GM12878 (cell line): ENCODE results near the gene IFITM2. TPM values are rescaled to one million over a fixed set of nuclear protein-coding genes. Genes with fewer than 3 reads are reported as not detected.
A peak's percentile ranks its signal among the peaks of the same experiment; 100 is the strongest.

Experiments used
- CEBPB ChIP-seq, 2 experiments: fragments of 150-350 bp in 1 of 2; IDR thresholded peaks; 2 replicates each; pipeline ENCODE4 v1.6.1; 2012 to 2014; ENCODE audit warnings: low read depth in 2 of 2, low read length in 2 of 2, borderline replicate concordance in 1 of 2, inconsistent platforms in 1 of 2
- E2F4 ChIP-seq: IDR thresholded peaks from 2 replicates; pipeline ENCODE4 v1.6.1; 2012; ENCODE audit warnings: low read depth, low read length, improper control_type of control experiment
- ESRRA ChIP-seq: IDR thresholded peaks from 2 replicates; pipeline ENCODE4 v1.6.1; 2012; ENCODE audit warnings: mild to moderate bottlenecking, low read length, improper control_type of control experiment
- HSF1 ChIP-seq: fragments of 150-350 bp; IDR thresholded peaks from 2 replicates; pipeline ENCODE4 v1.6.1; 2014; ENCODE audit warnings: mild to moderate bottlenecking, low read depth, low read length
- KDM1A ChIP-seq: fragments of 200-600 bp; sonication (generic); IDR thresholded peaks from 2 replicates; pipeline ENCODE4 v1.6.1; 2016; ENCODE audit warnings: borderline replicate concordance
- KLF5 ChIP-seq: fragments of 450-650 bp; IDR thresholded peaks from 2 replicates; pipeline ENCODE4 v1.6.1; 2014; ENCODE audit warnings: mild to moderate bottlenecking; ENCODE audit not compliant: partially characterized antibody
- MEF2A ChIP-seq: IDR thresholded peaks from 2 replicates; pipeline ENCODE4 v1.6.1; 2011; ENCODE audit warnings: low read depth, mild to moderate bottlenecking, low read length, moderate library complexity; ENCODE audit not compliant: insufficient read depth
- MTA3 ChIP-seq: IDR thresholded peaks from 2 replicates; pipeline ENCODE4 v1.6.1; 2012; ENCODE audit warnings: low read length, inconsistent platforms, borderline replicate concordance
- NFXL1 ChIP-seq: fragments of 450-650 bp; IDR thresholded peaks from 2 replicates; pipeline ENCODE4 v1.6.1; 2017; ENCODE audit warnings: antibody characterized with exemption, mild to moderate bottlenecking, borderline replicate concordance
- SIN3A ChIP-seq: IDR thresholded peaks from 2 replicates; pipeline ENCODE4 v1.6.1; 2012; ENCODE audit warnings: low read depth, low read length, improper control_type of control experiment
- SMARCA5 ChIP-seq: fragments of 450-650 bp; IDR thresholded peaks from 2 replicates; pipeline ENCODE4 v1.6.1; 2017; ENCODE audit warnings: mild to moderate bottlenecking
- STAT3 ChIP-seq: IDR thresholded peaks from 2 replicates; pipeline ENCODE4 v1.6.1; 2011; ENCODE audit warnings: low read depth, low read length, improper control_type of control experiment
- TAF1 ChIP-seq: IDR thresholded peaks from 2 replicates; pipeline ENCODE4 v1.6.1; 2011; ENCODE audit warnings: mild to moderate bottlenecking, low read depth, low read length, borderline replicate concordance
- ZBED1 ChIP-seq: IDR thresholded peaks from 2 replicates; pipeline ENCODE4 v1.6.1; 2016; ENCODE audit warnings: borderline replicate concordance
- ZBTB4 ChIP-seq: fragments of 450-650 bp; formaldehyde crosslinking; IDR thresholded peaks from 2 replicates; pipeline ENCODE4 v1.4.0; 2022; ENCODE audit warnings: mild to moderate bottlenecking, moderate library complexity
- polyA plus RNA-seq, 11 experiments: library from polyadenylated mRNA; depleted of rRNA in 4 of 11; unstranded in 6 of 11; stranded (reverse) in 5 of 11; fragments of >200 nt; fragmentation: Nextera tagmentation in 4 of 11; fragmentation: Illumina TruSeq in 1 of 11; extraction: Ambion mirVana in 4 of 11; extraction: Trizol in 1 of 11; gene quantifications; 1 replicate in 1 of 11; 2 replicates in 10 of 11; pipeline versions ENCODE4 v1.2.1 to v1.2.3, GENCODE V29; 2011 to 2016; ENCODE audit warnings: inconsistent platforms in 2 of 11, missing spikeins in 2 of 11, low read depth in 1 of 11
- total RNA-seq, 4 experiments: library from RNA; depleted of rRNA in 3 of 4; stranded (reverse); fragments of >200 nt in 3 of 4; fragmentation: Illumina TruSeq in 1 of 4; extraction: Trizol in 1 of 4; gene quantifications; 2 replicates each; pipeline versions ENCODE4 v1.2.1 to v1.2.3, GENCODE V29; 2013 to 2021
- TF ChIP-seq, protein P1 (sequence below): fragments of 450-650 bp; IDR thresholded peaks from 2 replicates; pipeline ENCODE4 v1.6.1; 2017; ENCODE audit warnings: low read depth, mild to moderate bottlenecking, moderate library complexity
- TF ChIP-seq, protein P2 (sequence below): IDR thresholded peaks from 2 replicates; pipeline ENCODE4 v1.6.1; 2011; ENCODE audit warnings: borderline replicate concordance, low read depth, mild to moderate bottlenecking, moderate library complexity, mixed read lengths, low read length; ENCODE audit not compliant: insufficient read depth; ENCODE audit errors: extremely low read length

IFITM2 gene
- total and polyA plus RNA-seq, 10 of the 15 experiments (the other 5 are each of a cell fraction or from before 2014, with no cell fraction given): 116 to 3,672 (median 724) TPM

DNA sequence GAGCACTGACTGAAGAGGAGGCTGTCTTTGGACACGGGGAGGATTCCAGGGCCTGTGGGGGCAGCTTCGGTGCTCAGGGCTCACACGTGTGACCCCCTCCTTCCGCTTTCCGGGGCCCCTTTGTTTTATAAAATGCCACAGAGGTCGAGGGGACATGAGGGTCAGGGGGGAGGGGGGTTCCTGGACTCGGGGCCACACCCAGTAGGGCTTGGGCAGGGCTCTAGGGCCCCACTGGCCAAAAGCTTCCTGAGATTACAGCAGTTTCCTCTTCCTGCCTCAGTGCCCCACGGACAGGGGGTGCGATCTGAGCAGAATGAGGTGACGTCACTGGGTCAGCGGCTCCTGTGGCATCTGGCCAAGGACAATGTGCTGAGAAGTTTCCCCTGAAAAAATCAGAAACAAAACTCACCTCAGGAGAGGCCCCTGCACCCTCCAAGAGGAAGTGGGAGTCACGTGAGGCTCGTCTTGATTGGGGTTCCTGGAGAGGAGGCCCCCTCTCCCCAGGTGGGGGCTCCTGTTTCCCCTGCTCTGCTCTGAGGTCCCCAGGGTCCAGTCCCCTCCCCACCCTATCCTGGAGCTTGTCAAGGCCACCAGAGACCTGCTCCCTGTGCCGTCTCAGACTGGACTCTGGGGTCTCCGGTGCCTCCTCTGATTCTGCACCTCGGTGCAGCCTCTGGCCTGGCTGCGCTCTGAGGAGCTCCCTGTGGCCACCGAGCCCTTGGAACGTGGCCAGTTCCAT is 19.4 kb downstream of the IFITM2 start (continued):
- TF ChIP-seq ESRRA (peak; percentile 41; the same call in 1 of the 2 replicates), ZBED1 (peak; percentile 74; the same call in 1 of the 2 replicates), CEBPB (IDR thresholded peaks at IDR 0.05; ENCODE audit: borderline replicate concordance in 1 of 2, low read depth in 2 of 2, low read length in 2 of 2) (no peak), SMARCA5 (no peak), MTA3 (peak; percentile 82; the same call in 1 of the 2 replicates), KDM1A (no peak), MEF2A (no peak), STAT3 (no peak), ZBTB4 (0 out of 2 replicates have a peak, but pooled peaks have one; percentile 77), TAF1 (no peak), KLF5 (no peak), HSF1 (no peak), E2F4 (no peak), SIN3A (no peak), NFXL1 (no peak)
- TF ChIP-seq, protein P1, sequence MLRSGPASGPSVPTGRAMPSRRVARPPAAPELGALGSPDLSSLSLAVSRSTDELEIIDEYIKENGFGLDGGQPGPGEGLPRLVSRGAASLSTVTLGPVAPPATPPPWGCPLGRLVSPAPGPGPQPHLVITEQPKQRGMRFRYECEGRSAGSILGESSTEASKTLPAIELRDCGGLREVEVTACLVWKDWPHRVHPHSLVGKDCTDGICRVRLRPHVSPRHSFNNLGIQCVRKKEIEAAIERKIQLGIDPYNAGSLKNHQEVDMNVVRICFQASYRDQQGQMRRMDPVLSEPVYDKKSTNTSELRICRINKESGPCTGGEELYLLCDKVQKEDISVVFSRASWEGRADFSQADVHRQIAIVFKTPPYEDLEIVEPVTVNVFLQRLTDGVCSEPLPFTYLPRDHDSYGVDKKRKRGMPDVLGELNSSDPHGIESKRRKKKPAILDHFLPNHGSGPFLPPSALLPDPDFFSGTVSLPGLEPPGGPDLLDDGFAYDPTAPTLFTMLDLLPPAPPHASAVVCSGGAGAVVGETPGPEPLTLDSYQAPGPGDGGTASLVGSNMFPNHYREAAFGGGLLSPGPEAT: peak; percentile 89
- TF ChIP-seq, protein P2, sequence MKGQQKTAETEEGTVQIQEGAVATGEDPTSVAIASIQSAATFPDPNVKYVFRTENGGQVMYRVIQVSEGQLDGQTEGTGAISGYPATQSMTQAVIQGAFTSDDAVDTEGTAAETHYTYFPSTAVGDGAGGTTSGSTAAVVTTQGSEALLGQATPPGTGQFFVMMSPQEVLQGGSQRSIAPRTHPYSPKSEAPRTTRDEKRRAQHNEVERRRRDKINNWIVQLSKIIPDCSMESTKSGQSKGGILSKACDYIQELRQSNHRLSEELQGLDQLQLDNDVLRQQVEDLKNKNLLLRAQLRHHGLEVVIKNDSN: peak; percentile 93
